Thoracic aorta (tissue), 2 donors: ENCODE measurements around the gene LYPLAL1. TPM values are rescaled to one million over a fixed set of nuclear protein-coding genes. Genes with fewer than 3 reads are reported as not detected.

ENCODE experiments used
- ATAC-seq: fragments of 150-250 bp; one replicate; pipeline ENCODE4 v1.8.0; 2017; ENCODE audit warnings: low read depth; ENCODE audit not compliant: insufficient number of reproducible peaks, low FRiP score
- DNase-seq: peaks from one replicate; pipeline ENCODE4 v3.0.0-alpha.2; 2020; ENCODE audit warnings: low spot score
- H3K27ac ChIP-seq, 2 donors: fragments of 200-600 bp; sonication (generic); 1 replicate in 1 of 2; 2 replicates in 1 of 2; pipeline ENCODE4 v1.5.1; 2016; ENCODE audit warnings: mild to moderate bottlenecking in 2 of 2, moderate library complexity in 2 of 2
- H3K27me3 ChIP-seq: fragments of 200-600 bp; sonication (generic); replicated peaks from 2 replicates; pipeline ENCODE4 v1.6.0; 2016; ENCODE audit warnings: mild to moderate bottlenecking; ENCODE audit not compliant: insufficient read depth
- H3K36me3 ChIP-seq: fragments of 200-600 bp; sonication (generic); one replicate; pipeline ENCODE4 v1.5.1; 2016
- H3K4me1 ChIP-seq, 2 donors: fragments of 200-600 bp; sonication (generic); 1 replicate in 1 of 2; 2 replicates in 1 of 2; pipeline versions ENCODE4 v1.5.1 to v1.6.0; 2016; ENCODE audit warnings: low read depth in 2 of 2, mild to moderate bottlenecking in 1 of 2; ENCODE audit not compliant: control insufficient read depth in 1 of 2
- H3K4me3 ChIP-seq: fragments of 200-600 bp; sonication (generic); 2 replicates; pipeline ENCODE4 v1.5.1; 2016; ENCODE audit warnings: mild to moderate bottlenecking
- H3K9me3 ChIP-seq: fragments of 200-600 bp; sonication (generic); 2 replicates; pipeline ENCODE4 v1.5.1; 2016
- total RNA-seq, 2 donors: library from RNA; depleted of rRNA; stranded (reverse); fragments of >200 nt; gene quantifications; one replicate each; pipeline versions ENCODE4 v1.1.0 to v1.2.3, GENCODE V29; 2016
- TF ChIP-seq, protein P1 (sequence below): fragments of 200-600 bp; sonication (generic); IDR thresholded peaks from one replicate; pipeline ENCODE4 v1.5.1; 2019; ENCODE audit warnings: antibody characterized with exemption

The LYPLAL1 gene
- total RNA-seq, 2 donors from 2014 or later, result 23.2 to 24.8 TPM

DNA sequence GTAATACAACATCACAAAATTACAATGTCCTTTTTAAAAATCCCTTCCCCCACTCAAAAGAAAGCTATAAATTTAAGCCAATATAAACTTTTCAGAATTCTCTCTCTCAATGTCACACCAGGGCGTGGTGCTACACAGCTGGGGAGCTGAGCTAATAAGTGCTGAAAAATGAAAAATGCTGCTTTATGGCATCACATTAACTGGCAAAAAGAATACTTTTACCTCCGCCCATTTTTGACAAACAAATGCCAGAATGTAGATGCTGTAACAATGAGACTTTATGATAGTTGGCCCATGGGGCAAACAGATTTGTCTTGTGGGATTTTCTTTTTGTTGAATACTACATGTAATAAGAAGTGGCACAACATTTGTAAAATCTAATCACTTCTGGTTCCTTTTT is 12.7 kb upstream of the LYPLAL1 start:
- no peak for DNase-seq
- Histone ChIP-seq H3K36me3 (no peaks in the 10 kb centered on the region), H3K27ac (no peak overlapping the region), H3K27me3 (no peaks in the 10 kb centered on the region), H3K4me3 (no peak overlapping the region), H3K9me3 (no peaks in the 10 kb centered on the region), H3K4me1 (no peaks in the 10 kb centered on the region)
- TF ChIP-seq, protein P1, sequence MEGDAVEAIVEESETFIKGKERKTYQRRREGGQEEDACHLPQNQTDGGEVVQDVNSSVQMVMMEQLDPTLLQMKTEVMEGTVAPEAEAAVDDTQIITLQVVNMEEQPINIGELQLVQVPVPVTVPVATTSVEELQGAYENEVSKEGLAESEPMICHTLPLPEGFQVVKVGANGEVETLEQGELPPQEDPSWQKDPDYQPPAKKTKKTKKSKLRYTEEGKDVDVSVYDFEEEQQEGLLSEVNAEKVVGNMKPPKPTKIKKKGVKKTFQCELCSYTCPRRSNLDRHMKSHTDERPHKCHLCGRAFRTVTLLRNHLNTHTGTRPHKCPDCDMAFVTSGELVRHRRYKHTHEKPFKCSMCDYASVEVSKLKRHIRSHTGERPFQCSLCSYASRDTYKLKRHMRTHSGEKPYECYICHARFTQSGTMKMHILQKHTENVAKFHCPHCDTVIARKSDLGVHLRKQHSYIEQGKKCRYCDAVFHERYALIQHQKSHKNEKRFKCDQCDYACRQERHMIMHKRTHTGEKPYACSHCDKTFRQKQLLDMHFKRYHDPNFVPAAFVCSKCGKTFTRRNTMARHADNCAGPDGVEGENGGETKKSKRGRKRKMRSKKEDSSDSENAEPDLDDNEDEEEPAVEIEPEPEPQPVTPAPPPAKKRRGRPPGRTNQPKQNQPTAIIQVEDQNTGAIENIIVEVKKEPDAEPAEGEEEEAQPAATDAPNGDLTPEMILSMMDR, result no peak
- ATAC-seq, result no peak

DNA sequence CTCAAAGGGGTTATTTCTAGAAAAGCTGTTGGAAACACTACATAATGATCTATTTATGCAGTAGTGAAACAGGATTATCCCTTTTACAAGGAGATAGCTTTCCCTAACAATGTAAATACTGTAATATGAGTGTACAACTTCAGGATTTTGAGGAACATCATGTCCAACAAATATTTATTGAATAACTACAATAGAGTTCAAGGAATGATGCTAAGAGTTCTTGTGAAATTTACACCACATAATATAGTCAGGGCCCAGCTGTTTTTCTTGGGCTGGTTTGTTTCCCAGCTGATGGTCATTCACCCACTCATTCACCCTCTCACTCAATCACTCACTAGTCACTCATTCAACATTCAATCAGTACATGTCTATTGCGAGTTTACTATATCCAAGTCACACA is 12.3 kb upstream of the LYPLAL1 start:
- Histone ChIP-seq H3K9me3 (no peaks in the 10 kb centered on the region), H3K4me3 (no peak overlapping the region), H3K27ac (no peak overlapping the region), H3K27me3 (no peaks in the 10 kb centered on the region), H3K4me1 (no peaks in the 10 kb centered on the region), H3K36me3 (no peaks in the 10 kb centered on the region)
- TF ChIP-seq, protein P1, result no peak
- ATAC-seq (no peak), DNase-seq (no peak)

DNA sequence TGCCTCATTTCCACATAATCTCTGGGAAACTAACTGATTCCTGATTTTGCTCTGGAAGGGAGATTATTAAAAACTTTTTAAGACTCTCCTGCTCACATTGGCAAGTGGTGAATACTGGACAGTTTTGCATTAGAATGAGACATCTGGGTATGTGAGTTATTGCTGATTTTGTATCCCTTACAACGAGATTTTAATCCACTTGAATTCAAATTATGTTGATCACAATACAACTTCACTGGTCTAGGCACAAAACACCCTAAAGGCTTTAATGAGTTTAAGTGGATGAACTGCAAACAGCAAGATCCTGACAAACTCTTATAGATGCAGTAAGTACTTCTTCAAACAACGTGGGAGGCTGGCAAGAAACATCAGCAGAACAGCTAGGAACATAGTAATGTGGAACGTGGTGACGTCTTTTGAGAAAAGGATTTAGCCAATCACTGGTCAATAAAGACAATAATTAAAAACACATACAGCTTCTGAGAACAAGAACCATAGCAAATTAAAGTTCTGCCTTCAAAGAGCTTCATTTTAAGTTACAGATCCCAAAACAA is 10.2 kb upstream of the LYPLAL1 start:
- H3K27ac ChIP-seq, result no peak overlapping the region
- H3K36me3 ChIP-seq, result no peaks in the 10 kb centered on the region
- H3K27me3 ChIP-seq, result no peaks in the 10 kb centered on the region
- no peaks in the 10 kb centered on the region for H3K4me1 ChIP-seq
- no peak for DNase-seq
- TF ChIP-seq, protein P1, result no peak
- ATAC-seq, result no peak
- no peak overlapping the region for H3K4me3 ChIP-seq
- no peaks in the 10 kb centered on the region for H3K9me3 ChIP-seq

DNA sequence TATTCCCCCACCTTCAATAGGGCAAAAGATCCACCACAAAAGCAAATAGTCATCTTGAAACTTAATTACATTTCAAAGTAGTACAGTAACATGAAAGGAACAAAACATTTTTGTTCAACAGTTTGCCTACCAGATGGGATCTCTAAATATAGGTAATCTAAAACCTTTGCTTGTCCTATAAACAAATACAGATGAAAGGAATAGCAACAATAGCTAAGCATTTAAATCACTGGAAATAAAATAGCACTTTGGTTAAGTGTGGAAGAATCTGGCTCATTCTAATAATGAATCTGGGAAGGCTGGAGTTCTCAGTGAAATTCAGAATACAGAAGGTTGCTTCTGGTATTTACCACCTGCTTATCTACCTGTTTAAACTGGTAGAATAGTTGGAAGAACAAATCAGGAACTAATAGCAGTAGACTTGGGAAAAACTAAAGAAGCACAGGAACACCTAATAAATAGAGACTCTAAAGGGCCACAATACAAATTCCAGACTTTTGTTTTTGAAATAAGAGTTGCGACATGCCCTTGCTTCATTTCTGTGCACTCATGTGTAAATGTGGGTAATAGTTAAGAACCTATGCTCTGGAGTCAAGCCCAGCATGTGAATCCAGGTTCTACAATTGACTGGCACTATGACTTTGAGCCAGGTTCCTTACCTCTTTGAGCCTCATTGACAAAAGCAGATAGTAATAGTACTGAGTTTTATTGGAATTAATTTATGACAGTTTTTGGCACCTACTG is 2.3 kb upstream of the LYPLAL1 start:
- TF ChIP-seq, protein P1, result no peak
- H3K27ac ChIP-seq, result no peak overlapping the region
- H3K36me3 ChIP-seq, result no peaks in the 10 kb centered on the region
- no peak overlapping the region for H3K4me3 ChIP-seq
- no peak for ATAC-seq
- H3K9me3 ChIP-seq, result no peaks in the 10 kb centered on the region
- H3K27me3 ChIP-seq, result no peaks in the 10 kb centered on the region
- no peak for DNase-seq
- H3K4me1 ChIP-seq, result peaks cover 3 to 20% of the 10 kb centered on the region in 2 donors

DNA sequence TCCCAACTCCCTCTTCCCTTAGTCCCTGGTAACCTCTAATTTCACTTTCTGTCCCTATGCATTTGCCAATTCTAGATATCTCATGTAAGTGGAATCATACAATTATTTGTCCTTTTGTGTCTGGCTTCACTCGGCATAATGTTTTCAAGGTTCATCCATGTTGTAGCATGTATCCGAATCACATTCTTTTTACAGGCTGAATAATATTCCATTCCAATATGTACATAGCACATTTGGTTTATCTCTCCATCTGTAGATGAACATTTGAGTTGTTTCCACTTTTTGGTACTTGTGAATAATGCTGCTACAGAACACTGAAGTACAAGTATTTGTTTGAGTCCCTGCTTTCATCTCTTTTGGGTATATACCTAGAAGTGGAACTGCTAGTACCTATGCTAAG is 857 bp upstream of the LYPLAL1 start:
- Histone ChIP-seq H3K27me3 (no peaks in the 10 kb centered on the region), H3K27ac (peak overlapping the region; percentile 82 to 87), H3K9me3 (no peaks in the 10 kb centered on the region), H3K4me3 (peak overlapping the region; percentile 72), H3K36me3 (no peaks in the 10 kb centered on the region), H3K4me1 (peaks cover 7 to 33% of the 10 kb centered on the region in 2 donors)
- DNase-seq, result no peak
- TF ChIP-seq, protein P1, result no peak
- no peak for ATAC-seq
